ENCODE measurements around the gene RBM47.

GRCh38 chr4:40471923-40472322, 157.7 kb downstream of the RBM47 start:
- TF ChIP-seq CTCF (IDR thresholded peaks at IDR 0.05; ENCODE audit: insufficient read depth, low read length) (no peak), POLR2AphosphoS5 (IDR thresholded peaks at IDR 0.05; ENCODE audit: low read depth) (no peak), REST (IDR thresholded peaks at IDR 0.05; ENCODE audit: insufficient replicate concordance, low read depth) (no peak), GABPA (IDR thresholded peaks at IDR 0.05; ENCODE audit: low read depth) (no peak)
